ENCODE data around the gene OSBP. TPM values are rescaled to one million over a fixed set of nuclear protein-coding genes. Genes with fewer than 3 reads are reported as not detected.

OSBP gene
- polyA plus RNA-seq, 3 donors: 9.8 to 15.3 (median 11.9) TPM

- Histone ChIP-seq H3K27me3 (ENCODE audit: control insufficient read depth in 2 of 2, insufficient read depth in 2 of 2, low read length in 2 of 2) (no peaks in the 10 kb centered on the region), H3K4me2 (replicated peaks; ENCODE audit: extremely low read depth, low read length, poor library complexity, severe bottlenecking) (no peak overlapping the region), H3K4me1 (ENCODE audit: control insufficient read depth in 1 of 2, insufficient read depth in 2 of 2, low read length in 2 of 2) (no peaks in the 10 kb centered on the region), H4K20me1 (ENCODE audit: insufficient read depth, low read length) (peaks cover 43% of the 10 kb centered on the region), H3K4me3 (replicated peaks in 1 of 3; ENCODE audit: low read depth in 2 of 3, low read length in 3 of 3) (no peak overlapping the region), H3K79me2 (ENCODE audit: insufficient read depth, low read length) (peaks cover 4% of the 10 kb centered on the region), H3K27ac (ENCODE audit: low read depth in 1 of 2, low read length in 2 of 2) (no peak overlapping the region), H3K36me3 (replicated peaks in 1 of 2; ENCODE audit: control insufficient read depth in 1 of 2, insufficient read depth in 2 of 2, low read length in 2 of 2) (peaks cover 92 to 99% of the 10 kb centered on the region in 2 donors), H2AFZ (ENCODE audit: insufficient read depth, low read depth, low read length, poor library complexity, severe bottlenecking) (no peak overlapping the region), H3K9ac (ENCODE audit: insufficient read depth, low read length, poor library complexity, severe bottlenecking) (no peak overlapping the region), H3K9me3 (replicated peaks in 1 of 2; ENCODE audit: control insufficient read depth in 1 of 2, insufficient read depth in 1 of 2, low read length in 2 of 2) (no peaks in the 10 kb centered on the region)
- WGBS (ENCODE audit: insufficient coverage): no CpG with 5 or more reads among the region's 4 CpGs
- intact Hi-C loops (cut with micrococcal nuclease): no loop called here
- Mint-ChIP-seq H3K4me3 (no peak overlapping the region), H3K27me3 (ENCODE audit: low read depth in 3 of 3) (no peaks in the 10 kb centered on the region), H3K9me3 (no peaks in the 10 kb centered on the region), H3K27ac (no peak overlapping the region), H3K4me1 (no peaks in the 10 kb centered on the region), H3K36me3 (peaks cover 90 to 97% of the 10 kb centered on the region in 2 donors)
- TF ChIP-seq, protein P1, sequence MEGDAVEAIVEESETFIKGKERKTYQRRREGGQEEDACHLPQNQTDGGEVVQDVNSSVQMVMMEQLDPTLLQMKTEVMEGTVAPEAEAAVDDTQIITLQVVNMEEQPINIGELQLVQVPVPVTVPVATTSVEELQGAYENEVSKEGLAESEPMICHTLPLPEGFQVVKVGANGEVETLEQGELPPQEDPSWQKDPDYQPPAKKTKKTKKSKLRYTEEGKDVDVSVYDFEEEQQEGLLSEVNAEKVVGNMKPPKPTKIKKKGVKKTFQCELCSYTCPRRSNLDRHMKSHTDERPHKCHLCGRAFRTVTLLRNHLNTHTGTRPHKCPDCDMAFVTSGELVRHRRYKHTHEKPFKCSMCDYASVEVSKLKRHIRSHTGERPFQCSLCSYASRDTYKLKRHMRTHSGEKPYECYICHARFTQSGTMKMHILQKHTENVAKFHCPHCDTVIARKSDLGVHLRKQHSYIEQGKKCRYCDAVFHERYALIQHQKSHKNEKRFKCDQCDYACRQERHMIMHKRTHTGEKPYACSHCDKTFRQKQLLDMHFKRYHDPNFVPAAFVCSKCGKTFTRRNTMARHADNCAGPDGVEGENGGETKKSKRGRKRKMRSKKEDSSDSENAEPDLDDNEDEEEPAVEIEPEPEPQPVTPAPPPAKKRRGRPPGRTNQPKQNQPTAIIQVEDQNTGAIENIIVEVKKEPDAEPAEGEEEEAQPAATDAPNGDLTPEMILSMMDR (IDR thresholded peaks at IDR 0.05): no peak
- DNase-seq: no peak
Observed at GRCh38 chr11:59600636-59601035, 14.9 kb downstream of the OSBP start.

- Mint-ChIP-seq H3K27me3 (ENCODE audit: low read depth in 3 of 3) (no peaks in the 10 kb centered on the region), H3K36me3 (peaks cover 92 to 97% of the 10 kb centered on the region in 2 donors), H3K4me1 (no peaks in the 10 kb centered on the region), H3K9me3 (no peaks in the 10 kb centered on the region), H3K27ac (no peak overlapping the region), H3K4me3 (no peak overlapping the region)
- Histone ChIP-seq H3K4me3 (replicated peaks in 1 of 3; ENCODE audit: low read depth in 2 of 3, low read length in 3 of 3) (no peak overlapping the region), H2AFZ (ENCODE audit: insufficient read depth, low read depth, low read length, poor library complexity, severe bottlenecking) (no peak overlapping the region), H3K9ac (ENCODE audit: insufficient read depth, low read length, poor library complexity, severe bottlenecking) (no peak overlapping the region), H3K79me2 (ENCODE audit: insufficient read depth, low read length) (peaks cover 4% of the 10 kb centered on the region), H3K9me3 (replicated peaks in 1 of 2; ENCODE audit: control insufficient read depth in 1 of 2, insufficient read depth in 1 of 2, low read length in 2 of 2) (no peaks in the 10 kb centered on the region), H3K4me1 (ENCODE audit: control insufficient read depth in 1 of 2, insufficient read depth in 2 of 2, low read length in 2 of 2) (no peaks in the 10 kb centered on the region), H4K20me1 (ENCODE audit: insufficient read depth, low read length) (peaks cover 39% of the 10 kb centered on the region), H3K36me3 (replicated peaks in 1 of 2; ENCODE audit: control insufficient read depth in 1 of 2, insufficient read depth in 2 of 2, low read length in 2 of 2) (peaks cover 92 to 99% of the 10 kb centered on the region in 2 donors), H3K27me3 (ENCODE audit: control insufficient read depth in 2 of 2, insufficient read depth in 2 of 2, low read length in 2 of 2) (no peaks in the 10 kb centered on the region), H3K4me2 (replicated peaks; ENCODE audit: extremely low read depth, low read length, poor library complexity, severe bottlenecking) (no peak overlapping the region), H3K27ac (ENCODE audit: low read depth in 1 of 2, low read length in 2 of 2) (no peak overlapping the region)
- DNase-seq: no peak
- TF ChIP-seq, protein P1 (IDR thresholded peaks at IDR 0.05): no peak
- WGBS (ENCODE audit: insufficient coverage): 100% methylated on average over 1 of the region's 2 CpGs
- intact Hi-C loops (cut with micrococcal nuclease): no loop called here
Observed at GRCh38 chr11:59600234-59600633, 15.3 kb downstream of the OSBP start.

All from CD14-positive monocyte (primary cell).